ENCODE results near the gene ADRA2C. TPM values are rescaled to one million over a fixed set of nuclear protein-coding genes. Genes with fewer than 3 reads are reported as not detected.

The ADRA2C gene
- total and polyA plus RNA-seq, 9 of the 15 experiments (the other 6 are each of a cell fraction or from before 2014, with no cell fraction given), result 0.06 to 0.58 (median 0.14) TPM; not detected in 2

DNA sequence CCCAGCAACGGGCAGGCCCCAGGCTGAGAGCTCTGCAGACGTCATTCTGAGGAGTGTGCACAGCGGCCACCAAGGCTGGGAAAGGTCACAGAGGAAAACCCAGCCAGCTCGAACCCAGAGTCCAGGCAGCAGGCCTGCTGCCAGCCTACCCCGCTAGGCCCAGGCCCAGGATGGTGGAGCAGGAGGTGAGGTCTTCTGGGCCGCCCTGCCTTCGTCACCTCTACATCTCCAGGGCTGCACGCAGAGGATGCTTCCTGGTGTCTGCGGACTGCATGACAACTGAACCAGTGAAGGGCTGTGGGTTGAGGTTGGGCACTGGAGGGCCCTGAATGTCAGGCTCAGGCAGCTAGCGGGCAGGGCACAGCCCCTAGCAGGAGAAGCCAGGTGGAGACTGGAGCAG lies 5.8 kb upstream of the ADRA2C start:
- Histone ChIP-seq H4K20me1 (replicated peaks; ENCODE audit: control insufficient read depth, insufficient read depth, low read length) (peaks cover 8% of the 10 kb centered on the region; the same call in 1 of the 2 replicates), H3K9me1 (ENCODE audit: control insufficient read depth, insufficient read depth, low read length) (no peaks in the 10 kb centered on the region), H3K4me1 (replicated peaks in 1 of 2; ENCODE audit: control insufficient read depth in 2 of 2, insufficient read depth in 2 of 2, low read length in 2 of 2) (peaks cover 0 to 6% of the 10 kb centered on the region in 2 experiments; a peak in 2 of 5 replicates), H3K27me3 (ENCODE audit: control insufficient read depth in 2 of 2, insufficient read depth in 2 of 2, low read length in 2 of 2) (peaks cover 6 to 58% of the 10 kb centered on the region in 2 experiments; a peak in 3 of 5 replicates), H3K4me2 (ENCODE audit: insufficient read depth, low read length) (no peak overlapping the region), H2AFZ (ENCODE audit: low read depth, low read length) (no peak overlapping the region), H3K36me3 (ENCODE audit: control insufficient read depth, insufficient read depth, low read length) (no peaks in the 10 kb centered on the region), H3K9ac (ENCODE audit: insufficient read depth in 1 of 2, low read depth in 2 of 2, low read length in 2 of 2) (no peak overlapping the region), H3K4me3 (no peak overlapping the region), H3K9me3 (replicated peaks; ENCODE audit: control insufficient read depth, insufficient read depth, low read depth, low read length) (no peaks in the 10 kb centered on the region), H3K27ac (ENCODE audit: extremely low read depth, low read depth, low read length) (no peak overlapping the region), H3K79me2 (ENCODE audit: control insufficient read depth, insufficient read depth, low read length) (no peaks in the 10 kb centered on the region)
- POLR2A ChIA-PET, result interaction anchor here (0.6 kb wide), 2 partner anchors 18 to 60 kb away, joined by 4 read pairs; no protein-coding TSS in a partner anchor
- no peak for FAIRE-seq
- BruUV-seq (replicated peaks), result no TSS peak
- DNase-seq (ENCODE audit: extremely low read depth in 1 of 4, low spot score in 3 of 4), result no peak
- intact Hi-C loops (cut with micrococcal nuclease) (no loop called here), in situ Hi-C loops (cut with MboI) (no loop called here)
- ATAC-seq, result no peak
- no peak for TF ChIP-seq NFE2L1 (tag; IDR thresholded peaks at IDR 0.05; ENCODE audit: borderline replicate concordance, low read depth)
- TF ChIP-seq PTBP1 (IDR thresholded peaks at IDR 0.05; ENCODE audit: low read depth, low read length), result no peak
- TF ChIP-seq PHTF2 (CRISPR knock-in tag; IDR thresholded peaks at IDR 0.05), result no peak
- TF ChIP-seq, protein P1, sequence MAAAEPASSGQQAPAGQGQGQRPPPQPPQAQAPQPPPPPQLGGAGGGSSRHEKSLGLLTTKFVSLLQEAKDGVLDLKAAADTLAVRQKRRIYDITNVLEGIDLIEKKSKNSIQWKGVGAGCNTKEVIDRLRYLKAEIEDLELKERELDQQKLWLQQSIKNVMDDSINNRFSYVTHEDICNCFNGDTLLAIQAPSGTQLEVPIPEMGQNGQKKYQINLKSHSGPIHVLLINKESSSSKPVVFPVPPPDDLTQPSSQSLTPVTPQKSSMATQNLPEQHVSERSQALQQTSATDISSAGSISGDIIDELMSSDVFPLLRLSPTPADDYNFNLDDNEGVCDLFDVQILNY (CRISPR knock-in tag; IDR thresholded peaks at IDR 0.05), result no peak
- TF ChIP-seq, protein P2, sequence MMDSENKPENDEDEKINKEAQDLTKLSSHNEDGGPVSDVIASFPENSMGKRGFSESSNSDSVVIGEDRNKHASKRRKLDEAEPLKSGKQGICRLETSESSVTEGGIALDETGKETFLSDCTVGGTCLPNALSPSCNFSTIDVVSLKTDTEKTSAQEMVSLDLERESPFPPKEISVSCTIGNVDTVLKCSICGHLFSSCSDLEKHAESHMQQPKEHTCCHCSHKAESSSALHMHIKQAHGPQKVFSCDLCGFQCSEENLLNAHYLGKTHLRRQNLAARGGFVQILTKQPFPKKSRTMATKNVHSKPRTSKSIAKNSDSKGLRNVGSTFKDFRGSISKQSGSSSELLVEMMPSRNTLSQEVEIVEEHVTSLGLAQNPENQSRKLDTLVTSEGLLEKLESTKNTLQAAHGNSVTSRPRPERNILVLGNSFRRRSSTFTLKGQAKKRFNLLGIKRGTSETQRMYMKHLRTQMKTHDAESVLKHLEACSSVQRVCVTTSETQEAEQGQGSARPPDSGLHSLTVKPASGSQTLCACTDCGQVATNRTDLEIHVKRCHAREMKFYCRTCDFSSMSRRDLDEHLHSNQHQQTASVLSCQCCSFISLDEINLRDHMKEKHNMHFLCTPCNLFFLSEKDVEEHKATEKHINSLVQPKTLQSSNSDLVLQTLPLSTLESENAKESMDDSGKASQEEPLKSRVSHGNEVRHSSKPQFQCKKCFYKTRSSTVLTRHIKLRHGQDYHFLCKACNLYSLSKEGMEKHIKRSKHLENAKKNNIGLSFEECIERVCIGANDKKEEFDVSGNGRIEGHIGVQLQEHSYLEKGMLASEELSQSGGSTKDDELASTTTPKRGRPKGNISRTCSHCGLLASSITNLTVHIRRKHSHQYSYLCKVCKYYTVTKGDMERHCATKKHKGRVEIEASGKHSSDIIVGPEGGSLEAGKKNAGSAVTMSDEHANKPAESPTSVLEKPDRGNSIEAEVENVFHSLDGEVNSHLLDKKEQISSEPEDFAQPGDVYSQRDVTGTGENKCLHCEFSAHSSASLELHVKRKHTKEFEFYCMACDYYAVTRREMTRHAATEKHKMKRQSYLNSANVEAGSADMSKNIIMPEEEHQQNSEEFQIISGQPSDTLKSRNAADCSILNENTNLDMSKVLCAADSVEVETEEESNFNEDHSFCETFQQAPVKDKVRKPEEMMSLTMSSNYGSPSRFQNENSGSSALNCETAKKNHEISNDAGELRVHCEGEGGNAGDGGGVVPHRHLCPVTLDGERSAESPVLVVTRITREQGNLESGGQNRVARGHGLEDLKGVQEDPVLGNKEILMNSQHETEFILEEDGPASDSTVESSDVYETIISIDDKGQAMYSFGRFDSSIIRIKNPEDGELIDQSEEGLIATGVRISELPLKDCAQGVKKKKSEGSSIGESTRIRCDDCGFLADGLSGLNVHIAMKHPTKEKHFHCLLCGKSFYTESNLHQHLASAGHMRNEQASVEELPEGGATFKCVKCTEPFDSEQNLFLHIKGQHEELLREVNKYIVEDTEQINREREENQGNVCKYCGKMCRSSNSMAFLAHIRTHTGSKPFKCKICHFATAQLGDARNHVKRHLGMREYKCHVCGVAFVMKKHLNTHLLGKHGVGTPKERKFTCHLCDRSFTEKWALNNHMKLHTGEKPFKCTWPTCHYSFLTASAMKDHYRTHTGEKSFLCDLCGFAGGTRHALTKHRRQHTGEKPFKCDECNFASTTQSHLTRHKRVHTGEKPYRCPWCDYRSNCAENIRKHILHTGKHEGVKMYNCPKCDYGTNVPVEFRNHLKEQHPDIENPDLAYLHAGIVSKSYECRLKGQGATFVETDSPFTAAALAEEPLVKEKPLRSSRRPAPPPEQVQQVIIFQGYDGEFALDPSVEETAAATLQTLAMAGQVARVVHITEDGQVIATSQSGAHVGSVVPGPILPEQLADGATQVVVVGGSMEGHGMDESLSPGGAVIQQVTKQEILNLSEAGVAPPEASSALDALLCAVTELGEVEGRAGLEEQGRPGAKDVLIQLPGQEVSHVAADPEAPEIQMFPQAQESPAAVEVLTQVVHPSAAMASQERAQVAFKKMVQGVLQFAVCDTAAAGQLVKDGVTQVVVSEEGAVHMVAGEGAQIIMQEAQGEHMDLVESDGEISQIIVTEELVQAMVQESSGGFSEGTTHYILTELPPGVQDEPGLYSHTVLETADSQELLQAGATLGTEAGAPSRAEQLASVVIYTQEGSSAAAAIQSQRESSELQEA (IDR thresholded peaks at IDR 0.05; ENCODE audit: low read depth), result no peak
- no peak for TF ChIP-seq ZBTB1 (CRISPR knock-in tag; IDR thresholded peaks at IDR 0.05; ENCODE audit: borderline replicate concordance, low read depth)
- CTCF ChIA-PET (ENCODE audit: low intra/inter-chr PET ratio), result no interaction called here
- WGBS (ENCODE audit: insufficient coverage, low coverage, missing lambda C conversion rate), result 1% methylated on average over 10 of the region's 10 CpGs

All from K562 (cell line).